SK-N-SH treated with all-trans-retinoic acid at 6 μM for 48 hours (cell line): ENCODE data around the gene POLR1F.

Source experiments
- ATAC-seq: fragments of 200-7000 bp; cut with Tn5 transposase; 3 replicates; pipeline ENCODE4 v1.9.1; 2020; ENCODE audit warnings: mild to moderate bottlenecking, moderate library complexity
- ARNTL ChIP-seq: fragments of 450-650 bp; formaldehyde crosslinking; IDR thresholded peaks from 2 replicates; pipeline ENCODE4 v1.5.0; 2020; ENCODE audit warnings: low read depth, mild to moderate bottlenecking, moderate library complexity, borderline replicate concordance
- BACH2 ChIP-seq: fragments of 250-450 bp; sonication (Bioruptor Pico); IDR thresholded peaks from 2 replicates; pipeline ENCODE4 v1.9.0; 2021; ENCODE audit warnings: mild to moderate bottlenecking, borderline replicate concordance
- CSDC2 ChIP-seq: fragments of 250-450 bp; sonication (Bioruptor Pico); IDR thresholded peaks from 2 replicates; pipeline ENCODE4 v1.5.0; 2020; ENCODE audit warnings: mild to moderate bottlenecking, moderate library complexity
- ESRRG ChIP-seq: fragments of 250-450 bp; sonication (Bioruptor Pico); IDR thresholded peaks from 2 replicates; pipeline ENCODE4 v1.6.1; 2021; ENCODE audit warnings: mild to moderate bottlenecking
- GLIS3 ChIP-seq: fragments of 250-450 bp; sonication (Bioruptor Pico); IDR thresholded peaks from 2 replicates; pipeline ENCODE4 v1.5.0; 2020; ENCODE audit warnings: mild to moderate bottlenecking, moderate library complexity
- ISL1 ChIP-seq: fragments of 250-450 bp; sonication (Bioruptor Pico); IDR thresholded peaks from 2 replicates; pipeline ENCODE4 v2.1.2; 2022; ENCODE audit warnings: mild to moderate bottlenecking, moderate library complexity
- PPARA ChIP-seq: fragments of 250-450 bp; sonication (Bioruptor Pico); IDR thresholded peaks from 2 replicates; pipeline ENCODE4 v1.5.0; 2020; ENCODE audit warnings: mild to moderate bottlenecking, borderline replicate concordance
- RARB ChIP-seq: fragments of 250-450 bp; sonication (Bioruptor Pico); IDR thresholded peaks from 2 replicates; pipeline ENCODE4 v1.8.0; 2021; ENCODE audit warnings: mild to moderate bottlenecking, moderate library complexity
- SNAI2 ChIP-seq: fragments of 250-450 bp; sonication (Bioruptor Pico); IDR thresholded peaks from 2 replicates; pipeline ENCODE4 v1.5.0; 2020; ENCODE audit warnings: mild to moderate bottlenecking, moderate library complexity
- TOX ChIP-seq: fragments of 250-450 bp; sonication (Bioruptor Pico); IDR thresholded peaks from 2 replicates; pipeline ENCODE4 v1.8.0; 2021; ENCODE audit warnings: mild to moderate bottlenecking, moderate library complexity, borderline replicate concordance
- ZC3H10 ChIP-seq: fragments of 250-450 bp; sonication (Bioruptor Pico); IDR thresholded peaks from 2 replicates; pipeline ENCODE4 v1.5.1; 2021; ENCODE audit warnings: mild to moderate bottlenecking, moderate library complexity
- ZFP3 ChIP-seq: fragments of 250-450 bp; sonication (Bioruptor Pico); IDR thresholded peaks from 2 replicates; pipeline ENCODE4 v1.5.0; 2020; ENCODE audit warnings: mild to moderate bottlenecking, moderate library complexity
- ZFP30 ChIP-seq: fragments of 450-650 bp; formaldehyde crosslinking; IDR thresholded peaks from 2 replicates; pipeline ENCODE4 v1.5.0; 2022; ENCODE audit warnings: mild to moderate bottlenecking, moderate library complexity
- ZNF70 ChIP-seq: fragments of 450-650 bp; formaldehyde crosslinking; IDR thresholded peaks from 2 replicates; pipeline ENCODE4 v1.5.0; 2020; ENCODE audit warnings: mild to moderate bottlenecking, moderate library complexity
- ZNF8 ChIP-seq: fragments of 450-650 bp; formaldehyde crosslinking; IDR thresholded peaks from 2 replicates; pipeline ENCODE4 v1.5.0; 2020; ENCODE audit warnings: mild to moderate bottlenecking, moderate library complexity
- TF ChIP-seq, protein P1 (sequence below): fragments of 250-450 bp; sonication (Bioruptor Pico); IDR thresholded peaks from 2 replicates; pipeline ENCODE4 v1.5.1; 2020; ENCODE audit warnings: low read depth, mild to moderate bottlenecking, moderate library complexity
- TF ChIP-seq, protein P2 (sequence below): fragments of 250-450 bp; sonication (Bioruptor Pico); IDR thresholded peaks from 2 replicates; pipeline ENCODE4 v1.5.0; 2020; ENCODE audit warnings: mild to moderate bottlenecking, moderate library complexity
- TF ChIP-seq, protein P3 (sequence below): fragments of 250-450 bp; sonication (Bioruptor Pico); IDR thresholded peaks from 2 replicates; pipeline ENCODE4 v1.8.0; 2020; ENCODE audit warnings: mild to moderate bottlenecking, moderate library complexity, borderline replicate concordance
- TF ChIP-seq, protein P4 (sequence below): fragments of 250-450 bp; sonication (Bioruptor Pico); IDR thresholded peaks from 2 replicates; pipeline ENCODE4 v1.8.0; 2021; ENCODE audit warnings: low read depth, mild to moderate bottlenecking, moderate library complexity, borderline replicate concordance

Gene POLR1F

DNA sequence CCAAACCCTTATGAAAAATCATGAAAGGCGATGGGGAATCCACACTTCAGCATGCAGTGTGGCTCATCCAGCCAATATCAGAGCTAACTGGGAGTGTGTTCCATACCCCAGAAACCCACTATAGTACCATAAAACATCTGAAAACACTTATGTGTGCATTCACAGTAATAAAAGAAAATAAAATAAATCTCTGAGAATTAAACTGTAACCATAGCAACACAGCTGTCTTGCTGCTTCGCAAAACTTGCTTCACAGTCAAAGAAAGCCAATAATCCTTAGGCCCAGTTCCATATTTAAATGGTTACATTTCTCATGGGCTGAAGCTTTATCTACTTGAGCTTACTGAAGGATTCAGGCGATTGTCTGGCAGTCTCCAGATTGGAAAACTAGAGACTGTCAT lies 19.9 kb upstream of the POLR1F start:
- no peak for TF ChIP-seq TOX (CRISPR knock-in tag)
- no peak for TF ChIP-seq ZFP3 (CRISPR knock-in tag)
- TF ChIP-seq, protein P1, sequence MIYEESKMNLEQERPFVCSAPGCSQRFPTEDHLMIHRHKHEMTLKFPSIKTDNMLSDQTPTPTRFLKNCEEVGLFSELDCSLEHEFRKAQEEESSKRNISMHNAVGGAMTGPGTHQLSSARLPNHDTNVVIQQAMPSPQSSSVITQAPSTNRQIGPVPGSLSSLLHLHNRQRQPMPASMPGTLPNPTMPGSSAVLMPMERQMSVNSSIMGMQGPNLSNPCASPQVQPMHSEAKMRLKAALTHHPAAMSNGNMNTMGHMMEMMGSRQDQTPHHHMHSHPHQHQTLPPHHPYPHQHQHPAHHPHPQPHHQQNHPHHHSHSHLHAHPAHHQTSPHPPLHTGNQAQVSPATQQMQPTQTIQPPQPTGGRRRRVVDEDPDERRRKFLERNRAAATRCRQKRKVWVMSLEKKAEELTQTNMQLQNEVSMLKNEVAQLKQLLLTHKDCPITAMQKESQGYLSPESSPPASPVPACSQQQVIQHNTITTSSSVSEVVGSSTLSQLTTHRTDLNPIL (CRISPR knock-in tag) = no peak
- no peak for TF ChIP-seq ZC3H10 (CRISPR knock-in tag)
- no peak for TF ChIP-seq ISL1 (CRISPR knock-in tag)
- TF ChIP-seq ZNF70 (CRISPR knock-in tag) = no peak
- TF ChIP-seq, protein P2, sequence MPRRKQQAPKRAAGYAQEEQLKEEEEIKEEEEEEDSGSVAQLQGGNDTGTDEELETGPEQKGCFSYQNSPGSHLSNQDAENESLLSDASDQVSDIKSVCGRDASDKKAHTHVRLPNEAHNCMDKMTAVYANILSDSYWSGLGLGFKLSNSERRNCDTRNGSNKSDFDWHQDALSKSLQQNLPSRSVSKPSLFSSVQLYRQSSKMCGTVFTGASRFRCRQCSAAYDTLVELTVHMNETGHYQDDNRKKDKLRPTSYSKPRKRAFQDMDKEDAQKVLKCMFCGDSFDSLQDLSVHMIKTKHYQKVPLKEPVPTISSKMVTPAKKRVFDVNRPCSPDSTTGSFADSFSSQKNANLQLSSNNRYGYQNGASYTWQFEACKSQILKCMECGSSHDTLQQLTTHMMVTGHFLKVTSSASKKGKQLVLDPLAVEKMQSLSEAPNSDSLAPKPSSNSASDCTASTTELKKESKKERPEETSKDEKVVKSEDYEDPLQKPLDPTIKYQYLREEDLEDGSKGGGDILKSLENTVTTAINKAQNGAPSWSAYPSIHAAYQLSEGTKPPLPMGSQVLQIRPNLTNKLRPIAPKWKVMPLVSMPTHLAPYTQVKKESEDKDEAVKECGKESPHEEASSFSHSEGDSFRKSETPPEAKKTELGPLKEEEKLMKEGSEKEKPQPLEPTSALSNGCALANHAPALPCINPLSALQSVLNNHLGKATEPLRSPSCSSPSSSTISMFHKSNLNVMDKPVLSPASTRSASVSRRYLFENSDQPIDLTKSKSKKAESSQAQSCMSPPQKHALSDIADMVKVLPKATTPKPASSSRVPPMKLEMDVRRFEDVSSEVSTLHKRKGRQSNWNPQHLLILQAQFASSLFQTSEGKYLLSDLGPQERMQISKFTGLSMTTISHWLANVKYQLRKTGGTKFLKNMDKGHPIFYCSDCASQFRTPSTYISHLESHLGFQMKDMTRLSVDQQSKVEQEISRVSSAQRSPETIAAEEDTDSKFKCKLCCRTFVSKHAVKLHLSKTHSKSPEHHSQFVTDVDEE (CRISPR knock-in tag) = no peak
- TF ChIP-seq, all 23 proteins: peak for 0
- ATAC-seq = no peak

DNA sequence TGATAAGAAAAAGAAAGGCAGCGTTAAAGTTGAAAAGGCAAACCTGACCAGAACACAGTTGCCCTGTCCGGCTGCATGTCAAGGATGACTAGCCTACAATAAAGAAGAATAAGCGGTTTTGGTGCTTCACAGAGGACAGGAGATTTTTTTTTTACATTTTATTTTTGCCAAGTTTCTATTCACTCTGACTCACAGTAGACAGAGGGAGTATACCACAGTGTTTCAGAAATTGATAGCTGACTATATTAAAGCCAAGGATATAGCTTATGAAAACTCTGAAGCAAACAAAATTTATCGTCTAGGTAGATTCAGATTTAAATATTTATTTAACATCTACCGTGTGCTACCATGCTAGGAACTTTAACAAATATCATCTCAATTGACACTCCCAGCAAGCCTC lies 16.9 kb upstream of the POLR1F start:
- ATAC-seq = no peak
- no peak for TF ChIP-seq ESRRG
- TF ChIP-seq ARNTL (CRISPR knock-in tag) = no peak
- TF ChIP-seq, protein P2 (CRISPR knock-in tag) = no peak
- TF ChIP-seq RARB = no peak
- no peak for TF ChIP-seq BACH2 (CRISPR knock-in tag)
- TF ChIP-seq ZFP3 (CRISPR knock-in tag) = no peak
- TF ChIP-seq GLIS3 = no peak
- no peak for TF ChIP-seq ISL1 (CRISPR knock-in tag)
- TF ChIP-seq ZFP30 = no peak

DNA sequence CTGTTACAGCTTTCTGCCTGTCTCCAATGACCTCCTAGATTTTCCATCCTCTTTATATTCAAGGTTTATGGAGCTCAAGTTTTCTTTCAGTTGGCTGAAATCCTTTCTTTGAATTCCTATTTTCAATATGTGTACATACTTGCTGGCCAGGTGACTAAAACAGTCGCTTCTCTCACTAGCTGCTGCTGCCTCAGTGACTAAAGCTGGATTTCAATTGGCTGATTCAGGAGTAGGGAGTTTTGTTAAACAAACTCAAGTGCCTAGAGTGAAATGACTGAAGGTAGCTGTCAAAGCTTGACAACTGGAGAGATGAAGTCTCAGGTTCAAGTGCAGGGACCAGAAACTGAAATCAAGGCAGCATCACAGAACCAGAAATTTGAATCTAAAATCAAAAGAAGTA lies 6.7 kb upstream of the POLR1F start:
- TF ChIP-seq, protein P1 (CRISPR knock-in tag) = no peak
- TF ChIP-seq, protein P3, sequence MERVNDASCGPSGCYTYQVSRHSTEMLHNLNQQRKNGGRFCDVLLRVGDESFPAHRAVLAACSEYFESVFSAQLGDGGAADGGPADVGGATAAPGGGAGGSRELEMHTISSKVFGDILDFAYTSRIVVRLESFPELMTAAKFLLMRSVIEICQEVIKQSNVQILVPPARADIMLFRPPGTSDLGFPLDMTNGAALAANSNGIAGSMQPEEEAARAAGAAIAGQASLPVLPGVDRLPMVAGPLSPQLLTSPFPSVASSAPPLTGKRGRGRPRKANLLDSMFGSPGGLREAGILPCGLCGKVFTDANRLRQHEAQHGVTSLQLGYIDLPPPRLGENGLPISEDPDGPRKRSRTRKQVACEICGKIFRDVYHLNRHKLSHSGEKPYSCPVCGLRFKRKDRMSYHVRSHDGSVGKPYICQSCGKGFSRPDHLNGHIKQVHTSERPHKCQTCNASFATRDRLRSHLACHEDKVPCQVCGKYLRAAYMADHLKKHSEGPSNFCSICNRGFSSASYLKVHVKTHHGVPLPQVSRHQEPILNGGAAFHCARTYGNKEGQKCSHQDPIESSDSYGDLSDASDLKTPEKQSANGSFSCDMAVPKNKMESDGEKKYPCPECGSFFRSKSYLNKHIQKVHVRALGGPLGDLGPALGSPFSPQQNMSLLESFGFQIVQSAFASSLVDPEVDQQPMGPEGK (CRISPR knock-in tag) = no peak
- TF ChIP-seq BACH2 (CRISPR knock-in tag) (no peak), RARB (no peak), PPARA (CRISPR knock-in tag) (no peak), CSDC2 (no peak)
- no peak for ATAC-seq

DNA sequence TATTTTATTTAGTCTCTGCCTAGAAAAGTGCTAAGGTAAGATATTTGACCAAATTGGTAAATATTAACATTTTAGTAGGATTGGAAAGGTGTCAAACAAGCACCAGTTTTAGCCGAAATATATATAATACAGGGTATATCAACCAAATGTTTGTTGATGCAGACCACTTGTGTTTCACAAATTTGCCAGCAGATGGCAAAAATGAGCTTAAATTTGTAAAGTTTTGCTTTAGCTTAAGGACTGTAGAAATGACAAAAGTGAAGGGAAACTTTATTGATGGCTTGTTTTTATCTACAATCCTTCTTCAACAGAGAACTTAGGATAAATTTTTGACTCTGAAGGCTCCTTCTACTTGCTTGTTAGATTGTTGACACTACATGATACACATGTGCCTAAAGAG lies 4.8 kb upstream of the POLR1F start:
- TF ChIP-seq, protein P1 (CRISPR knock-in tag) = no peak
- no peak for TF ChIP-seq BACH2 (CRISPR knock-in tag)
- TF ChIP-seq ZNF8 (CRISPR knock-in tag) = no peak
- no peak for TF ChIP-seq SNAI2 (CRISPR knock-in tag)
- TF ChIP-seq, protein P4, sequence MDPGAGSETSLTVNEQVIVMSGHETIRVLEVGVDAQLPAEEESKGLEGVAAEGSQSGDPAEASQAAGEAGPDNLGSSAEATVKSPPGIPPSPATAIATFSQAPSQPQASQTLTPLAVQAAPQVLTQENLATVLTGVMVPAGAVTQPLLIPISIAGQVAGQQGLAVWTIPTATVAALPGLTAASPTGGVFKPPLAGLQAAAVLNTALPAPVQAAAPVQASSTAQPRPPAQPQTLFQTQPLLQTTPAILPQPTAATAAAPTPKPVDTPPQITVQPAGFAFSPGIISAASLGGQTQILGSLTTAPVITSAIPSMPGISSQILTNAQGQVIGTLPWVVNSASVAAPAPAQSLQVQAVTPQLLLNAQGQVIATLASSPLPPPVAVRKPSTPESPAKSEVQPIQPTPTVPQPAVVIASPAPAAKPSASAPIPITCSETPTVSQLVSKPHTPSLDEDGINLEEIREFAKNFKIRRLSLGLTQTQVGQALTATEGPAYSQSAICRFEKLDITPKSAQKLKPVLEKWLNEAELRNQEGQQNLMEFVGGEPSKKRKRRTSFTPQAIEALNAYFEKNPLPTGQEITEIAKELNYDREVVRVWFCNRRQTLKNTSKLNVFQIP (CRISPR knock-in tag) = no peak
- ATAC-seq = peak; percentile 53
